Neural cell (in vitro differentiated cells): Measurements from ENCODE around the gene RAPGEF2. TPM values are rescaled to one million over a fixed set of nuclear protein-coding genes. Genes with fewer than 3 reads are reported as not detected.
A peak's percentile ranks its signal among the peaks of the same experiment; 100 is the strongest.

Experiments used
- H2AFZ ChIP-seq: fragments of 200-600, 300-800 bp; sonication (generic), shearing (Covaris generic); 2 replicates; pipeline ENCODE4 v1.6.0; 2014; ENCODE audit warnings: low read depth, mild to moderate bottlenecking, antibody characterized with exemption, low read length, moderate library complexity
- H3F3A ChIP-seq: fragments of 200-600 bp; shearing (Covaris generic); 2 replicates; pipeline ENCODE4 v1.6.1; 2016; ENCODE audit warnings: mild to moderate bottlenecking, moderate library complexity, mixed read lengths, antibody characterized with exemption, low read length; ENCODE audit not compliant: insufficient read depth, poor library complexity, severe bottlenecking
- H3K27ac ChIP-seq: fragments of 200-600, 300-800 bp; sonication (generic), shearing (Covaris generic); 2 replicates; pipeline ENCODE4 v1.5.1; 2014; ENCODE audit warnings: mild to moderate bottlenecking, low read length, moderate library complexity
- H3K27me3 ChIP-seq: fragments of 300-800, 200-600 bp; sonication (generic), shearing (Covaris generic); 2 replicates; pipeline ENCODE4 v1.6.0; 2014; ENCODE audit warnings: mild to moderate bottlenecking, low read depth, low read length, moderate library complexity; ENCODE audit not compliant: insufficient read depth
- H3K36me3 ChIP-seq: fragments of 300-800, 200-600 bp; sonication (generic), shearing (Covaris generic); 2 replicates; pipeline ENCODE4 v1.5.1; 2014; ENCODE audit warnings: mild to moderate bottlenecking, antibody characterized with exemption, low read length, moderate library complexity; ENCODE audit not compliant: insufficient read depth
- H3K4me2 ChIP-seq: fragments of 300-800, 200-600 bp; sonication (generic), shearing (Covaris generic); 2 replicates; pipeline ENCODE4 v1.6.0; 2014; ENCODE audit warnings: mild to moderate bottlenecking, low read length
- H3K4me3 ChIP-seq: fragments of 300-800, 200-600 bp; sonication (generic), shearing (Covaris generic); 2 replicates; pipeline ENCODE4 v1.5.1; 2014; ENCODE audit warnings: mild to moderate bottlenecking, low read length, moderate library complexity
- H3K79me2 ChIP-seq: fragments of 200-600 bp; shearing (Covaris generic); replicated peaks from 2 replicates; pipeline ENCODE4 v1.6.0; 2014; ENCODE audit warnings: mild to moderate bottlenecking, low read length, moderate library complexity; ENCODE audit not compliant: insufficient read depth
- H3K9ac ChIP-seq: fragments of 300-800, 200-600 bp; sonication (generic), shearing (Covaris generic); 2 replicates; pipeline ENCODE4 v1.6.1; 2016; ENCODE audit warnings: mild to moderate bottlenecking, low read length, mixed read lengths
- H3K9me2 ChIP-seq: fragments of 200-600 bp; shearing (Covaris generic); 2 replicates; pipeline ENCODE4 v1.6.1; 2016; ENCODE audit warnings: mild to moderate bottlenecking, low read length, mixed read lengths; ENCODE audit not compliant: insufficient read depth
- H3K9me3 ChIP-seq: fragments of 200-600, 300-800 bp; sonication (generic), shearing (Covaris generic); 2 replicates; pipeline ENCODE4 v1.6.1; 2016; ENCODE audit warnings: mild to moderate bottlenecking, mixed run types, low read length, moderate library complexity, mixed read lengths
- H4K20me1 ChIP-seq: fragments of 200-600 bp; shearing (Covaris generic); 2 replicates; pipeline ENCODE4 v1.6.1; 2016; ENCODE audit warnings: mild to moderate bottlenecking, mixed run types; ENCODE audit not compliant: insufficient read depth
- EZH2 ChIP-seq: fragments of 200-600, 300-800 bp; shearing (Covaris generic), sonication (generic); IDR thresholded peaks from 2 replicates; pipeline ENCODE4 v1.6.1; 2014; ENCODE audit warnings: antibody characterized with exemption, low read length, borderline replicate concordance, mild to moderate bottlenecking; ENCODE audit not compliant: insufficient read depth, poor library complexity, severe bottlenecking
- MXI1 ChIP-seq: fragments of 450-650 bp; conservative IDR thresholded peaks from 2 replicates; pipeline ENCODE4 v1.6.1; 2014; ENCODE audit warnings: antibody characterized with exemption, mild to moderate bottlenecking; ENCODE audit not compliant: poor library complexity, severe bottlenecking
- POLR2AphosphoS5 ChIP-seq: IDR thresholded peaks from 2 replicates; pipeline ENCODE4 v1.6.1; 2012
- RAD21 ChIP-seq: fragments of 450-650 bp; conservative IDR thresholded peaks from 2 replicates; pipeline ENCODE4 v1.6.1; 2014; ENCODE audit warnings: antibody characterized with exemption, mild to moderate bottlenecking, moderate library complexity
- TAF1 ChIP-seq: IDR thresholded peaks from 2 replicates; pipeline ENCODE4 v1.6.1; 2012; ENCODE audit warnings: low read depth
- polyA plus RNA-seq: library from polyadenylated mRNA; depleted of rRNA; stranded (reverse); fragments of >200 nt; gene quantifications from 2 replicates; pipeline ENCODE4 v1.2.3, GENCODE V29; 2014
- TF ChIP-seq, protein P1 (sequence below): fragments of 450-650 bp; IDR thresholded peaks from 2 replicates; pipeline ENCODE4 v1.5.1; 2014; ENCODE audit warnings: antibody characterized with exemption, mild to moderate bottlenecking, moderate library complexity; ENCODE audit not compliant: poor library complexity, severe bottlenecking
- TF ChIP-seq, protein P2 (sequence below): IDR thresholded peaks from 2 replicates; pipeline ENCODE4 v1.6.1; 2012; ENCODE audit warnings: borderline replicate concordance

RAPGEF2 gene
- polyA plus RNA-seq, 1 donor from 2014 or later, result 134 TPM

DNA sequence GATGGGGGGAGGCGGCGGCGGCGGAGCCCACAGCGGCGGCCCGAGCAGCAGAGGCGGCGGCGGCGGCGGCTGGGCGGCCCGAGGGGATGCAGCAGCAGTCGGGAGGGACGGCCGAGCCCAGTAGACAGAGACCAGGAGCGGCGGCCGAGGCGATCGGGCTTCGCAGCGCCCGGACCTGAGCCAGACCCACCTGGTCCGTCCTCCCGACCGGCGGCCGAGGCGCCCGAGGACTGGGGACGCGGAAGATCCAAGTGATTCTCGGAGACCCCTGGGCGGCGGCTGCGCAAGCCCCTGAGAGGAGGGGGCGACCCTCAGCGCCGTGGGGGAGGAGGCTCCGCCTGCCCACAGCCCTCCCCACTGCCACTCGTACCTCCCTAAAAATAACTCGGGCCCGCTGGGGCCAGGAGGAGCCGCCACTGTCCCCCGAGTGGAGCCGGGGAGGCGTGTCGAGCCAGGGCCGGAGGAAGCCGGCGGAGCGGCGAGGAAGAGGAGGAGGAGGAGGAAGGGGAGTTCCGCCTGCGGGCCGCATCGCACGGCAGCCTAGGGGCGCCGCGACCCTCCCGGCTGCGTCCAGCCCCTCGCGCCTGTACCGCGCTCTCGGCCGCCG lies 608 bp downstream of the RAPGEF2 start:
- H3K36me3 ChIP-seq, result no peaks in the 10 kb centered on the region
- peaks cover 3% of the 10 kb centered on the region for H3K27me3 ChIP-seq
- H3K9me2 ChIP-seq, result no peaks in the 10 kb centered on the region
- H4K20me1 ChIP-seq, result peaks cover 30% of the 10 kb centered on the region
- H3K79me2 ChIP-seq, result peaks cover 54% of the 10 kb centered on the region
- no peaks in the 10 kb centered on the region for H3K9me3 ChIP-seq
- H3K4me3 ChIP-seq, result peak overlapping the region; percentile 84
- peaks cover 8% of the 10 kb centered on the region for H3F3A ChIP-seq
- TF ChIP-seq, protein P1, sequence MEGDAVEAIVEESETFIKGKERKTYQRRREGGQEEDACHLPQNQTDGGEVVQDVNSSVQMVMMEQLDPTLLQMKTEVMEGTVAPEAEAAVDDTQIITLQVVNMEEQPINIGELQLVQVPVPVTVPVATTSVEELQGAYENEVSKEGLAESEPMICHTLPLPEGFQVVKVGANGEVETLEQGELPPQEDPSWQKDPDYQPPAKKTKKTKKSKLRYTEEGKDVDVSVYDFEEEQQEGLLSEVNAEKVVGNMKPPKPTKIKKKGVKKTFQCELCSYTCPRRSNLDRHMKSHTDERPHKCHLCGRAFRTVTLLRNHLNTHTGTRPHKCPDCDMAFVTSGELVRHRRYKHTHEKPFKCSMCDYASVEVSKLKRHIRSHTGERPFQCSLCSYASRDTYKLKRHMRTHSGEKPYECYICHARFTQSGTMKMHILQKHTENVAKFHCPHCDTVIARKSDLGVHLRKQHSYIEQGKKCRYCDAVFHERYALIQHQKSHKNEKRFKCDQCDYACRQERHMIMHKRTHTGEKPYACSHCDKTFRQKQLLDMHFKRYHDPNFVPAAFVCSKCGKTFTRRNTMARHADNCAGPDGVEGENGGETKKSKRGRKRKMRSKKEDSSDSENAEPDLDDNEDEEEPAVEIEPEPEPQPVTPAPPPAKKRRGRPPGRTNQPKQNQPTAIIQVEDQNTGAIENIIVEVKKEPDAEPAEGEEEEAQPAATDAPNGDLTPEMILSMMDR, result no peak
- TF ChIP-seq TAF1, result peak; percentile 50
- H3K4me2 ChIP-seq, result no peak overlapping the region
- H2AFZ ChIP-seq, result no peak overlapping the region
- peak overlapping the region; percentile 88 for H3K27ac ChIP-seq
- peak overlapping the region; percentile 96 for H3K9ac ChIP-seq

DNA sequence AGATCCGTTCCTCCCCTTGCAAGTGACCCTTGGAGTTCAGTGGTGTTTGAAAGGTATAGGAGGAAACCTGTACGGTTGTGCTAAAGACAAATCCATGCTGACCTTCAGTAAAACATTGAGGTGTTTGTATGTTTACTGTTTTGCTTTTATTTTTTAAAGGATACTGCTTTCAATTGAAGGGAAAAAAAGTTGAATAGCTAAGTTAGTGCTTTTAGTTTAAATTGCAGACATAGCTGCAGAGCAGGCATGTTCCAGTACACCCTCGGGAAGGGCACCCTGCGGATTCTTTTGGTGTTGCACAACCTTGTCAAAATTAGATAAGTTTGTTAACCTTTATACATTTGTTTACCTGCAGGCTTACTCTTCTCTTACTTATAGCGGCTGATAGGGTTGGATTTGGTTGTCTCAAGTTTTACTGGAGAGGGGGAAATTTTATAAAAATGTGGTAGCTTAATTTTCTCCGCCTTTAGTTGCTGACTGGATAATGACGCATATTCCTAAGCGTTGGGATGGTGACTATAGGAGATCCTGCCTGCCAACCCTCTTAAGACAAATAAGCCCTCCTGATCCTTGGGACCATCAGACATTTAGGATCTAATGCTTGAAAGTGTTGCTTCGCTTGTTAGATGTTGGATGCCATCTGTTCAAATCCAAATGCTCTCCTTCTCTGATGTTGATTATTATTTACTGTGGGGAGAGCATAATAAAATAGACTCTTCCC lies 2.0 kb downstream of the RAPGEF2 start:
- H4K20me1 ChIP-seq, result peaks cover 33% of the 10 kb centered on the region
- H2AFZ ChIP-seq, result no peak overlapping the region
- peaks cover 68% of the 10 kb centered on the region for H3K79me2 ChIP-seq

More for the DNA sequence above, 2.0 kb downstream of the RAPGEF2 start:
- H3K4me2 ChIP-seq, result peak overlapping the region; percentile 71
- H3K27me3 ChIP-seq, result peaks cover 3% of the 10 kb centered on the region
- TF ChIP-seq, protein P1, result peak; percentile 32
- TF ChIP-seq, protein P2, sequence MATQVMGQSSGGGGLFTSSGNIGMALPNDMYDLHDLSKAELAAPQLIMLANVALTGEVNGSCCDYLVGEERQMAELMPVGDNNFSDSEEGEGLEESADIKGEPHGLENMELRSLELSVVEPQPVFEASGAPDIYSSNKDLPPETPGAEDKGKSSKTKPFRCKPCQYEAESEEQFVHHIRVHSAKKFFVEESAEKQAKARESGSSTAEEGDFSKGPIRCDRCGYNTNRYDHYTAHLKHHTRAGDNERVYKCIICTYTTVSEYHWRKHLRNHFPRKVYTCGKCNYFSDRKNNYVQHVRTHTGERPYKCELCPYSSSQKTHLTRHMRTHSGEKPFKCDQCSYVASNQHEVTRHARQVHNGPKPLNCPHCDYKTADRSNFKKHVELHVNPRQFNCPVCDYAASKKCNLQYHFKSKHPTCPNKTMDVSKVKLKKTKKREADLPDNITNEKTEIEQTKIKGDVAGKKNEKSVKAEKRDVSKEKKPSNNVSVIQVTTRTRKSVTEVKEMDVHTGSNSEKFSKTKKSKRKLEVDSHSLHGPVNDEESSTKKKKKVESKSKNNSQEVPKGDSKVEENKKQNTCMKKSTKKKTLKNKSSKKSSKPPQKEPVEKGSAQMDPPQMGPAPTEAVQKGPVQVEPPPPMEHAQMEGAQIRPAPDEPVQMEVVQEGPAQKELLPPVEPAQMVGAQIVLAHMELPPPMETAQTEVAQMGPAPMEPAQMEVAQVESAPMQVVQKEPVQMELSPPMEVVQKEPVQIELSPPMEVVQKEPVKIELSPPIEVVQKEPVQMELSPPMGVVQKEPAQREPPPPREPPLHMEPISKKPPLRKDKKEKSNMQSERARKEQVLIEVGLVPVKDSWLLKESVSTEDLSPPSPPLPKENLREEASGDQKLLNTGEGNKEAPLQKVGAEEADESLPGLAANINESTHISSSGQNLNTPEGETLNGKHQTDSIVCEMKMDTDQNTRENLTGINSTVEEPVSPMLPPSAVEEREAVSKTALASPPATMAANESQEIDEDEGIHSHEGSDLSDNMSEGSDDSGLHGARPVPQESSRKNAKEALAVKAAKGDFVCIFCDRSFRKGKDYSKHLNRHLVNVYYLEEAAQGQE, result peak; percentile 11
- TF ChIP-seq MXI1, result peak; percentile 40
- peak; percentile 39 for TF ChIP-seq RAD21
- no peak for TF ChIP-seq EZH2
- TF ChIP-seq POLR2AphosphoS5, result no peak
- H3K9ac ChIP-seq, result peak overlapping the region; percentile 96
- H3K9me3 ChIP-seq, result no peaks in the 10 kb centered on the region
- H3F3A ChIP-seq, result peaks cover 8% of the 10 kb centered on the region
- H3K9me2 ChIP-seq, result no peaks in the 10 kb centered on the region
- H3K4me3 ChIP-seq, result peak overlapping the region; percentile 84
- peak overlapping the region; percentile 86 for H3K27ac ChIP-seq
- no peaks in the 10 kb centered on the region for H3K36me3 ChIP-seq
